GM23338 (cell line): ENCODE results near the gene TNNC1. TPM values are rescaled to one million over a fixed set of nuclear protein-coding genes. Genes with fewer than 3 reads are reported as not detected.

Source experiments
- ATAC-seq: fragments of 200-7000 bp; cut with Tn5 transposase; 3 replicates; pipeline ENCODE4 v1.9.1; 2020
- DNase-seq: peaks from one replicate; pipeline ENCODE4 v3.0.0-alpha.2; 2015; ENCODE audit warnings: low spot score
- H2AFZ ChIP-seq: fragments of 200-600 bp; sonication (generic); 2 replicates; pipeline ENCODE4 v1.8.0; 2016; ENCODE audit warnings: antibody characterized with exemption, mild to moderate bottlenecking, moderate library complexity
- H3F3A ChIP-seq: fragments of 200-600 bp; sonication (generic); replicated peaks from 2 replicates; pipeline ENCODE4 v1.8.0; 2017; ENCODE audit warnings: antibody characterized with exemption, mixed run types, low read depth
- H3K27ac ChIP-seq: fragments of 200-600 bp; sonication (generic); 2 replicates; pipeline ENCODE4 v1.6.1; 2016; ENCODE audit warnings: low read depth
- H3K27me3 ChIP-seq: fragments of 200-600 bp; sonication (generic); 2 replicates; pipeline ENCODE4 v1.8.0; 2016; ENCODE audit warnings: mild to moderate bottlenecking, mixed run types, moderate library complexity; ENCODE audit not compliant: insufficient read depth
- H3K36me3 ChIP-seq: fragments of 200-600 bp; sonication (generic); 2 replicates; pipeline ENCODE4 v1.8.0; 2016; ENCODE audit warnings: mild to moderate bottlenecking; ENCODE audit not compliant: insufficient read depth
- H3K4me1 ChIP-seq: fragments of 200-600 bp; sonication (generic); 2 replicates; pipeline ENCODE4 v1.8.0; 2016; ENCODE audit warnings: mild to moderate bottlenecking, moderate library complexity; ENCODE audit not compliant: insufficient read depth
- H3K4me2 ChIP-seq: fragments of 200-600 bp; sonication (generic); 2 replicates; pipeline ENCODE4 v1.7.1; 2017; ENCODE audit warnings: mixed run types
- H3K4me3 ChIP-seq: fragments of 200-600 bp; sonication (generic); 2 replicates; pipeline ENCODE4 v1.6.1; 2016; ENCODE audit warnings: mixed run types
- H3K79me2 ChIP-seq: fragments of 200-600 bp; sonication (generic); replicated peaks from 2 replicates; pipeline ENCODE4 v1.8.0; 2017; ENCODE audit warnings: mild to moderate bottlenecking; ENCODE audit not compliant: insufficient read depth
- H3K9me2 ChIP-seq: fragments of 200-600 bp; sonication (generic); 2 replicates; pipeline ENCODE4 v1.8.0; 2017; ENCODE audit not compliant: insufficient read depth
- H4K20me1 ChIP-seq: fragments of 200-600 bp; sonication (generic); replicated peaks from 2 replicates; pipeline ENCODE4 v1.8.0; 2017; ENCODE audit warnings: mild to moderate bottlenecking; ENCODE audit not compliant: insufficient read depth
- H3K27ac Mint-ChIP-seq: 2 replicates; pipeline ENCODE4 v1.8.0; 2020; ENCODE audit warnings: inconsistent platforms, mild to moderate bottlenecking, moderate library complexity, mixed read lengths
- H3K27me3 Mint-ChIP-seq: 3 replicates; pipeline ENCODE4 v1.8.0; 2022; ENCODE audit warnings: low read depth, mild to moderate bottlenecking, moderate library complexity, mixed read lengths, inconsistent platforms; ENCODE audit not compliant: insufficient read depth, poor library complexity
- H3K36me3 Mint-ChIP-seq: 3 replicates; pipeline ENCODE4 v1.8.0; 2021; ENCODE audit warnings: low read depth, mild to moderate bottlenecking, inconsistent platforms, moderate library complexity, mixed read lengths
- H3K4me1 Mint-ChIP-seq: 3 replicates; pipeline ENCODE4 v1.8.0; 2020; ENCODE audit warnings: mild to moderate bottlenecking, inconsistent platforms, mixed read lengths
- H3K4me3 Mint-ChIP-seq: 3 replicates; pipeline ENCODE4 v1.8.0; 2021; ENCODE audit warnings: moderate library complexity, mild to moderate bottlenecking, inconsistent platforms, mixed read lengths
- H3K9me3 Mint-ChIP-seq: 3 replicates; pipeline ENCODE4 v1.8.0; 2020; ENCODE audit warnings: moderate library complexity, mild to moderate bottlenecking, inconsistent platforms, mixed read lengths
- CREB1 ChIP-seq: fragments of 250-450 bp; sonication (Bioruptor Pico); IDR thresholded peaks from 2 replicates; pipeline ENCODE4 v1.5.0; 2020; ENCODE audit warnings: low read depth, mild to moderate bottlenecking, moderate library complexity
- EZH2 ChIP-seq: fragments of 200-600 bp; sonication (generic); IDR thresholded peaks from one replicate; pipeline ENCODE4 v1.8.0; 2017; ENCODE audit warnings: antibody characterized with exemption, mild to moderate bottlenecking, low read depth; ENCODE audit not compliant: unreplicated experiment
- EZH2phosphoT487 ChIP-seq: fragments of 200-600 bp; sonication (generic); IDR thresholded peaks from one replicate; pipeline ENCODE4 v1.8.1; 2018; ENCODE audit warnings: antibody characterized with exemption; ENCODE audit not compliant: unreplicated experiment
- JUNB ChIP-seq: IDR thresholded peaks from one replicate; pipeline ENCODE4 v1.6.1; 2016; ENCODE audit warnings: antibody characterized with exemption; ENCODE audit not compliant: unreplicated experiment
- NANOG ChIP-seq: IDR thresholded peaks from 2 replicates; pipeline ENCODE4 v1.6.1; 2016; ENCODE audit warnings: antibody characterized with exemption, borderline replicate concordance
- POLR2AphosphoS5 ChIP-seq: IDR thresholded peaks from 2 replicates; pipeline ENCODE4 v1.6.1; 2016; ENCODE audit warnings: antibody characterized with exemption, low read depth
- STAT1 ChIP-seq: IDR thresholded peaks from one replicate; pipeline ENCODE4 v1.6.1; 2016; ENCODE audit warnings: antibody characterized with exemption; ENCODE audit not compliant: unreplicated experiment
- ZNF114 ChIP-seq: fragments of 250-450 bp; sonication (Bioruptor Pico); IDR thresholded peaks from 2 replicates; pipeline ENCODE4 v1.5.0; 2020; ENCODE audit warnings: mild to moderate bottlenecking, moderate library complexity
- ZNF331 ChIP-seq: fragments of 250-450 bp; sonication (Bioruptor Pico); IDR thresholded peaks from 2 replicates; pipeline ENCODE4 v1.5.0; 2020; ENCODE audit warnings: low read depth, mild to moderate bottlenecking, moderate library complexity
- polyA plus RNA-seq: library from polyadenylated mRNA; unstranded; fragments of >200 nt; fragmentation: Nextera tagmentation; extraction: Ambion mirVana; gene quantifications from 2 replicates; pipeline ENCODE4 v1.2.1, GENCODE V29; 2016
- total RNA-seq: library from RNA; depleted of rRNA; stranded (reverse); fragments of >200 nt; shearing (Covaris generic); gene quantifications from 2 replicates; pipeline ENCODE4 v1.2.3, GENCODE V29; 2014
- TF ChIP-seq, protein P1 (sequence below): fragments of 250-450 bp; sonication (Bioruptor Pico); IDR thresholded peaks from 2 replicates; pipeline ENCODE4 v1.5.0; 2020; ENCODE audit warnings: mild to moderate bottlenecking, moderate library complexity
- TF ChIP-seq, protein P2 (sequence below), 2 experiments: fragments of 200-600 bp in 1 of 2; sonication (generic) in 1 of 2; conservative IDR thresholded peaks; 2 replicates each; pipeline versions ENCODE4 v1.5.1 to v1.6.1; 2016 to 2017; ENCODE audit warnings: antibody characterized with exemption in 2 of 2, low read depth in 2 of 2, mild to moderate bottlenecking in 2 of 2, moderate library complexity in 1 of 2
- TF ChIP-seq, protein P3 (sequence below): IDR thresholded peaks from one replicate; pipeline ENCODE4 v1.6.1; 2018; ENCODE audit warnings: antibody characterized with exemption; ENCODE audit not compliant: unreplicated experiment
- TF ChIP-seq, protein P4 (sequence below): IDR thresholded peaks from 2 replicates; pipeline ENCODE4 v1.6.1; 2016; ENCODE audit warnings: antibody characterized with exemption

Gene TNNC1
- total and polyA plus RNA-seq, 2 experiments from 2014 or later = 6.5 to 6.9 TPM

DNA sequence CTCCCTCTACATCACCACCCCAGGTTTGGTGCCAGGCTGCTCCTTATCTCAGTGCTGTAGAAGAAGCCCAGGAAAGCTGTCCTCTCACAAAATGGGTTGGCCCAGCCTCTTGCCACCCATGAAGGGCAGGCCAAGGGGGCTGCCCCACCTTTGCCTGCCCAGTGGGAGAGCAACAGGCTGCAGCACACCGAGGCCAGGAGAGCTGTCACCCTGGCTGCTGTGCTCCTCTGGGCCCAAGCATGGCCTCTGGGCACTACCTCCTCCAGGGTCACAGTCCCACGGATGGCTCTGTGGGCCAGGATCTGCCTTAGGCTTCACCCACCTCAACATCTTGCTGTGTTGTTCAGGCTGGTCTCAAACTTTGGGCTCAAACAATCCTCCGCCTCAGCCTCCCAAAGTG lies 34.9 kb upstream of the TNNC1 start:
- ATAC-seq = no peak
- peaks cover 51% of the 10 kb centered on the region for H3K36me3 Mint-ChIP-seq
- no peaks in the 10 kb centered on the region for H3K9me2 ChIP-seq

More for the DNA sequence above, 34.9 kb upstream of the TNNC1 start:
- Mint-ChIP-seq H3K4me1 (peaks cover 3% of the 10 kb centered on the region; the same call in 1 of the 3 replicates), H3K9me3 (no peaks in the 10 kb centered on the region), H3K4me3 (no peak overlapping the region), H3K27ac (no peak overlapping the region), H3K27me3 (peaks cover 16% of the 10 kb centered on the region)
- H3K27me3 ChIP-seq = no peaks in the 10 kb centered on the region
- no peak for DNase-seq
- no peak overlapping the region for H3K27ac ChIP-seq
- TF ChIP-seq EZH2phosphoT487 = no peak
- TF ChIP-seq, protein P1, sequence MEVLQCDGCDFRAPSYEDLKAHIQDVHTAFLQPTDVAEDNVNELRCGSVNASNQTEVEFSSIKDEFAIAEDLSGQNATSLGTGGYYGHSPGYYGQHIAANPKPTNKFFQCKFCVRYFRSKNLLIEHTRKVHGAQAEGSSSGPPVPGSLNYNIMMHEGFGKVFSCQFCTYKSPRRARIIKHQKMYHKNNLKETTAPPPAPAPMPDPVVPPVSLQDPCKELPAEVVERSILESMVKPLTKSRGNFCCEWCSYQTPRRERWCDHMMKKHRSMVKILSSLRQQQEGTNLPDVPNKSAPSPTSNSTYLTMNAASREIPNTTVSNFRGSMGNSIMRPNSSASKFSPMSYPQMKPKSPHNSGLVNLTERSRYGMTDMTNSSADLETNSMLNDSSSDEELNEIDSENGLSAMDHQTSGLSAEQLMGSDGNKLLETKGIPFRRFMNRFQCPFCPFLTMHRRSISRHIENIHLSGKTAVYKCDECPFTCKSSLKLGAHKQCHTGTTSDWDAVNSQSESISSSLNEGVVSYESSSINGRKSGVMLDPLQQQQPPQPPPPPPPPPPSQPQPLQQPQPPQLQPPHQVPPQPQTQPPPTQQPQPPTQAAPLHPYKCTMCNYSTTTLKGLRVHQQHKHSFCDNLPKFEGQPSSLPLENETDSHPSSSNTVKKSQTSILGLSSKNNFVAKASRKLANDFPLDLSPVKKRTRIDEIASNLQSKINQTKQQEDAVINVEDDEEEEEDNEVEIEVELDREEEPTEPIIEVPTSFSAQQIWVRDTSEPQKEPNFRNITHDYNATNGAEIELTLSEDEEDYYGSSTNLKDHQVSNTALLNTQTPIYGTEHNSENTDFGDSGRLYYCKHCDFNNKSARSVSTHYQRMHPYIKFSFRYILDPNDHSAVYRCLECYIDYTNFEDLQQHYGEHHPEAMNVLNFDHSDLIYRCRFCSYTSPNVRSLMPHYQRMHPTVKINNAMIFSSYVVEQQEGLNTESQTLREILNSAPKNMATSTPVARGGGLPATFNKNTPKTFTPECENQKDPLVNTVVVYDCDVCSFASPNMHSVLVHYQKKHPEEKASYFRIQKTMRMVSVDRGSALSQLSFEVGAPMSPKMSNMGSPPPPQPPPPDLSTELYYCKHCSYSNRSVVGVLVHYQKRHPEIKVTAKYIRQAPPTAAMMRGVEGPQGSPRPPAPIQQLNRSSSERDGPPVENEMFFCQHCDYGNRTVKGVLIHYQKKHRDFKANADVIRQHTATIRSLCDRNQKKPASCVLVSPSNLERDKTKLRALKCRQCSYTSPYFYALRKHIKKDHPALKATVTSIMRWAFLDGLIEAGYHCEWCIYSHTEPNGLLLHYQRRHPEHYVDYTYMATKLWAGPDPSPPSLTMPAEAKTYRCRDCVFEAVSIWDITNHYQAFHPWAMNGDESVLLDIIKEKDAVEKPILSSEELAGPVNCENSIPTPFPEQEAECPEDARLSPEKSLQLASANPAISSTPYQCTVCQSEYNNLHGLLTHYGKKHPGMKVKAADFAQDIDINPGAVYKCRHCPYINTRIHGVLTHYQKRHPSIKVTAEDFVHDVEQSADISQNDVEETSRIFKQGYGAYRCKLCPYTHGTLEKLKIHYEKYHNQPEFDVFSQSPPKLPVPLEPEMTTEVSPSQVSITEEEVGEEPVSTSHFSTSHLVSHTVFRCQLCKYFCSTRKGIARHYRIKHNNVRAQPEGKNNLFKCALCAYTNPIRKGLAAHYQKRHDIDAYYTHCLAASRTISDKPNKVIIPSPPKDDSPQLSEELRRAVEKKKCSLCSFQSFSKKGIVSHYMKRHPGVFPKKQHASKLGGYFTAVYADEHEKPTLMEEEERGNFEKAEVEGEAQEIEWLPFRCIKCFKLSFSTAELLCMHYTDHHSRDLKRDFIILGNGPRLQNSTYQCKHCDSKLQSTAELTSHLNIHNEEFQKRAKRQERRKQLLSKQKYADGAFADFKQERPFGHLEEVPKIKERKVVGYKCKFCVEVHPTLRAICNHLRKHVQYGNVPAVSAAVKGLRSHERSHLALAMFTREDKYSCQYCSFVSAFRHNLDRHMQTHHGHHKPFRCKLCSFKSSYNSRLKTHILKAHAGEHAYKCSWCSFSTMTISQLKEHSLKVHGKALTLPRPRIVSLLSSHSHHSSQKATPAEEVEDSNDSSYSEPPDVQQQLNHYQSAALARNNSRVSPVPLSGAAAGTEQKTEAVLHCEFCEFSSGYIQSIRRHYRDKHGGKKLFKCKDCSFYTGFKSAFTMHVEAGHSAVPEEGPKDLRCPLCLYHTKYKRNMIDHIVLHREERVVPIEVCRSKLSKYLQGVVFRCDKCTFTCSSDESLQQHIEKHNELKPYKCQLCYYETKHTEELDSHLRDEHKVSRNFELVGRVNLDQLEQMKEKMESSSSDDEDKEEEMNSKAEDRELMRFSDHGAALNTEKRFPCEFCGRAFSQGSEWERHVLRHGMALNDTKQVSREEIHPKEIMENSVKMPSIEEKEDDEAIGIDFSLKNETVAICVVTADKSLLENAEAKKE (CRISPR knock-in tag) = no peak
- TF ChIP-seq, protein P2, sequence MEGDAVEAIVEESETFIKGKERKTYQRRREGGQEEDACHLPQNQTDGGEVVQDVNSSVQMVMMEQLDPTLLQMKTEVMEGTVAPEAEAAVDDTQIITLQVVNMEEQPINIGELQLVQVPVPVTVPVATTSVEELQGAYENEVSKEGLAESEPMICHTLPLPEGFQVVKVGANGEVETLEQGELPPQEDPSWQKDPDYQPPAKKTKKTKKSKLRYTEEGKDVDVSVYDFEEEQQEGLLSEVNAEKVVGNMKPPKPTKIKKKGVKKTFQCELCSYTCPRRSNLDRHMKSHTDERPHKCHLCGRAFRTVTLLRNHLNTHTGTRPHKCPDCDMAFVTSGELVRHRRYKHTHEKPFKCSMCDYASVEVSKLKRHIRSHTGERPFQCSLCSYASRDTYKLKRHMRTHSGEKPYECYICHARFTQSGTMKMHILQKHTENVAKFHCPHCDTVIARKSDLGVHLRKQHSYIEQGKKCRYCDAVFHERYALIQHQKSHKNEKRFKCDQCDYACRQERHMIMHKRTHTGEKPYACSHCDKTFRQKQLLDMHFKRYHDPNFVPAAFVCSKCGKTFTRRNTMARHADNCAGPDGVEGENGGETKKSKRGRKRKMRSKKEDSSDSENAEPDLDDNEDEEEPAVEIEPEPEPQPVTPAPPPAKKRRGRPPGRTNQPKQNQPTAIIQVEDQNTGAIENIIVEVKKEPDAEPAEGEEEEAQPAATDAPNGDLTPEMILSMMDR (conservative IDR thresholded peaks at IDR 0.05; ENCODE audit: low read depth in 2 of 2) = no peak
- no peak for TF ChIP-seq NANOG
- no peak for TF ChIP-seq JUNB
- TF ChIP-seq POLR2AphosphoS5 = no peak
- no peak for TF ChIP-seq CREB1 (CRISPR knock-in tag)
- TF ChIP-seq EZH2 = no peak
- no peak for TF ChIP-seq STAT1
- TF ChIP-seq ZNF331 (CRISPR knock-in tag) = no peak
- TF ChIP-seq, protein P3, sequence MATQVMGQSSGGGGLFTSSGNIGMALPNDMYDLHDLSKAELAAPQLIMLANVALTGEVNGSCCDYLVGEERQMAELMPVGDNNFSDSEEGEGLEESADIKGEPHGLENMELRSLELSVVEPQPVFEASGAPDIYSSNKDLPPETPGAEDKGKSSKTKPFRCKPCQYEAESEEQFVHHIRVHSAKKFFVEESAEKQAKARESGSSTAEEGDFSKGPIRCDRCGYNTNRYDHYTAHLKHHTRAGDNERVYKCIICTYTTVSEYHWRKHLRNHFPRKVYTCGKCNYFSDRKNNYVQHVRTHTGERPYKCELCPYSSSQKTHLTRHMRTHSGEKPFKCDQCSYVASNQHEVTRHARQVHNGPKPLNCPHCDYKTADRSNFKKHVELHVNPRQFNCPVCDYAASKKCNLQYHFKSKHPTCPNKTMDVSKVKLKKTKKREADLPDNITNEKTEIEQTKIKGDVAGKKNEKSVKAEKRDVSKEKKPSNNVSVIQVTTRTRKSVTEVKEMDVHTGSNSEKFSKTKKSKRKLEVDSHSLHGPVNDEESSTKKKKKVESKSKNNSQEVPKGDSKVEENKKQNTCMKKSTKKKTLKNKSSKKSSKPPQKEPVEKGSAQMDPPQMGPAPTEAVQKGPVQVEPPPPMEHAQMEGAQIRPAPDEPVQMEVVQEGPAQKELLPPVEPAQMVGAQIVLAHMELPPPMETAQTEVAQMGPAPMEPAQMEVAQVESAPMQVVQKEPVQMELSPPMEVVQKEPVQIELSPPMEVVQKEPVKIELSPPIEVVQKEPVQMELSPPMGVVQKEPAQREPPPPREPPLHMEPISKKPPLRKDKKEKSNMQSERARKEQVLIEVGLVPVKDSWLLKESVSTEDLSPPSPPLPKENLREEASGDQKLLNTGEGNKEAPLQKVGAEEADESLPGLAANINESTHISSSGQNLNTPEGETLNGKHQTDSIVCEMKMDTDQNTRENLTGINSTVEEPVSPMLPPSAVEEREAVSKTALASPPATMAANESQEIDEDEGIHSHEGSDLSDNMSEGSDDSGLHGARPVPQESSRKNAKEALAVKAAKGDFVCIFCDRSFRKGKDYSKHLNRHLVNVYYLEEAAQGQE = no peak
- TF ChIP-seq, protein P4, sequence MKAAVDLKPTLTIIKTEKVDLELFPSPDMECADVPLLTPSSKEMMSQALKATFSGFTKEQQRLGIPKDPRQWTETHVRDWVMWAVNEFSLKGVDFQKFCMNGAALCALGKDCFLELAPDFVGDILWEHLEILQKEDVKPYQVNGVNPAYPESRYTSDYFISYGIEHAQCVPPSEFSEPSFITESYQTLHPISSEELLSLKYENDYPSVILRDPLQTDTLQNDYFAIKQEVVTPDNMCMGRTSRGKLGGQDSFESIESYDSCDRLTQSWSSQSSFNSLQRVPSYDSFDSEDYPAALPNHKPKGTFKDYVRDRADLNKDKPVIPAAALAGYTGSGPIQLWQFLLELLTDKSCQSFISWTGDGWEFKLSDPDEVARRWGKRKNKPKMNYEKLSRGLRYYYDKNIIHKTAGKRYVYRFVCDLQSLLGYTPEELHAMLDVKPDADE = no peak
- no peak for TF ChIP-seq ZNF114
- no peaks in the 10 kb centered on the region for H3F3A ChIP-seq
- peaks cover 4% of the 10 kb centered on the region; the same call in 1 of the 2 replicates for H4K20me1 ChIP-seq
- H3K79me2 ChIP-seq = no peaks in the 10 kb centered on the region
- no peak overlapping the region for H3K4me2 ChIP-seq
- H3K36me3 ChIP-seq = 0 out of 2 replicates have a peak, but pooled peaks cover 4% of the 10 kb centered on the region
- H2AFZ ChIP-seq = no peak overlapping the region
- no peak overlapping the region for H3K4me3 ChIP-seq
- no peaks in the 10 kb centered on the region for H3K4me1 ChIP-seq
